Stimulated activated CD8-positive, alpha-beta memory T cell treated with anti-CD3 and anti-CD28 coated beads, Interleukin-7, amount 100 ng/mL, for 48 hours (primary cell): ENCODE data around the gene ACSS1.

Experiments
- DNase-seq, 2 donors: peaks; one replicate each; pipeline ENCODE4 v3.0.0-alpha.2; 2020; ENCODE audit warnings: low read depth in 1 of 2; ENCODE audit errors: extremely low read depth in 1 of 2

Gene ACSS1

GRCh38 chr20:24980291-24981053, 77.5 kb downstream of the ACSS1 start:
- DNase-seq = no peak

- DNase-seq = no peak
Measured at GRCh38 chr20:24979036-24979960, 78.6 kb downstream of the ACSS1 start.

GRCh38 chr20:24978513-24978912, 79.4 kb downstream of the ACSS1 start:
- no peak for DNase-seq

DNA sequence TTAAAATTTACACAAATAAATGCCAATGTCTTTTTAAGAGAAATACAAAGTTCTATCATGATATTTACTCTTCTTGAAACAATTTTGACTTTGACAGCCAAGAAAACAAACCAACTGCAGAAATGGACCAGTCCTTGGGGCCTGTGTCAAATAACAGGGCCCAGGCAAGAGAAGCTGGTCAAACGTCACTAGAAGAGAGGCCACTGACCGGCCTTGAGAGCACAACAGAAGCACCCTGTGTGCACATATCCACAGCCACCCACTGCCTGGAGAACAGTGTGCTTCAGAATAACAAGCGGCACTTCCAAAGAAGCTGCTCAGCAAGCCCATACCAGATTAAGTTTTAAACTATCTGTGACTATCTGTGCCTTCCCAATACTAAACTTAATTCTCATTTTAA, 80.1 kb downstream of the ACSS1 start:
- no peak for DNase-seq

GRCh38 chr20:24977336-24977735, 80.6 kb downstream of the ACSS1 start:
- no peak for DNase-seq

DNA sequence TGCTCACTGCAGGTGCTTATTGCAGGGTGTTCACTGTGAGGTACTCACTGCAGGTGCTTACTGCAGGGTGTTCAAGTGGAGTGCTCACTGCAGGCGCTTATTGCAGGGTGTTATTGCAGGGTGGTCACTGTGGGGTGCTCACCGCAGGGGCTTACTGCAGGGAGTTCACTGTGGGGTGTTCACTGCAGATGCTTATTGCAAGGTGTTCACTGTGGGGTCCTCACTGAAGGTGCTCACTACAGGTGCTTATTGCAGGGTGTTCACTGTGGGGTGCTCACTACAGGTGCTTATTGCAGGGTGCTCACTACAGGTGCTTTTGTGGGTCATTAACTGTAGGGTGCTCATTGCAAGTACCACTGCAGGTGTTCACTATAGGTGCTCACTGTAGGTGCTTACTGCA, 85.6 kb downstream of the ACSS1 start:
- no peak for DNase-seq

DNA sequence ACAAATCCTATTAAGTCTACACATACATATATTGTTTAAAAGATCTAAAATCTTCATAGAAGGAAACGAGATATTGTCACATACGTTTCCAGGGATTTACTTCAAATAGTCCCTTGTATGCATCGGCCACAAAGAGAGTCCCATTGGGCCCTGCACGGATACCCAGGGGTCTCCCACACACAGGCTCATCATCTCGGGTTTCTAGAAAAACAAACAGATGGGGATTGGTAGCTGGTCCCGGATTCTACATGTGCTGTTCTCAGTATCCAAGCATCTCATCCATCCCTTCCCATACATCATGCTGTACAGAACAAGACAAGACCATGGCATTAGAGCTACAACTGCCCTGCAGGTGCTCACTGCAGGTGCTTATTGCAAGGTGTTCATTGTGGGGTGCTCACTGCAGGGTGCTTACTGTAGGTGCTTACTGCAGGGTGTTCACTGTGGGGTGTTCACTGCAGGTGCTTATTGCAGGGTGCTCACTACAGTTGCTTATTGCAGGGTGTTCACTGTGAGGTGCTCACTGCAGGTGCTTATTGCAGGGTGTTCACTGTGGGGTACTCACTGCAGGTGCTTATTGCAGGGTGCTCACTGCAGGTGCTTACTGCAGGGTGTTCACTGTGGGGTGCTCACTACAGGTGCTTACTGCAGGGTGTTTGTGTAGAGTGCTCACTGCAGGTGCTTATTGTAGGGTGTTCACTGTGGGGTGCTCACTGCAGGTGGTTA, 86.4 kb downstream of the ACSS1 start:
- DNase-seq = no peak

DNA sequence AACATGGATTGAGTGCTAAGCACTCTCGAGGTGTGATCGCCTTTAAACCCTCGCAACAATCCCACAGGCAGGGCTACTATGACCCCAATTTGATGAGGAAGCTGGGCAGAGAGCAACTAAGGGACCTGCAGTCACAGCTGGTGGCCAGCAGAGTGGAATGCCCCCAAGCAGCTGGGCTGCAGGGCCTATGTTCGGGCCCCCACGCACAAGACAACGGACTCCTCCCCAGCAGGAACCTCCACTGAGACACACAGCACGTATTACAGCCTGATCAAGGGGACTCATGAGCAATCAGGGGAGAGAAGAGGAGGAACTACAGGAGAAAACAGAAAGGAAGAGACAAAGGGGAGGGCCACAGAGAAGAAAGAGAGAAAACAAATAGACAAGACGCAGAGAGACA, 87.2 kb downstream of the ACSS1 start:
- no peak for DNase-seq

DNA sequence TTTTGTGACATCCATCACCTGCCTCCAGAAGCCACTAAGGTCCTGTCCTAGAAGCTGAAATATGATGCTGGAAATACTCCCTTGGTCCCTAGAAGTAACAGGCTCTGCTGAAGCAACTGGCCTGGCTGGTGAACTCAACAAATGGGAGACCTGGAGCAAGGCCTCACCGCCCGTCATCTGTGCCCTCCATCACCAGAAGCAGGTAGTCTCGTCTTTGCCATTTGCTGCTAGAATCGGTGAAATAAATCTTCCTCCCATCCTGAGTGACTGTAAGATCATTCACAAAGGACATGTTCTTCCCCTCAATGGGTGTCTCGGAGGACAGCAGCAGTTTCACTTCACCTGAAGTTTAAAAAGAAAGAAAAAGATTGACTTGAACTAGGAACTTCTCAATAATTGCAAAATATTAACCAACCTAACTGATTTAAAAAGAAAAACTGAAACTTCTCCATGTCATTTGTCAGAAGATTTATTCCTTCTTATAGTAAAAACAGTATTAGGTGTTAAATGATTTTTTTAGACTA, 87.8 kb downstream of the ACSS1 start:
- DNase-seq = no peak

- no peak for DNase-seq
Measured at GRCh38 chr20:24969186-24970029, 88.5 kb downstream of the ACSS1 start.

GRCh38 chr20:24968278-24968800, 89.6 kb downstream of the ACSS1 start:
- DNase-seq = no peak

- no peak for DNase-seq
Measured at GRCh38 chr20:24966317-24967012, 91.5 kb downstream of the ACSS1 start.

GRCh38 chr20:24965065-24965919, 92.6 kb downstream of the ACSS1 start:
- no peak for DNase-seq

- no peak for DNase-seq
Measured at GRCh38 chr20:24964506-24964840, 93.5 kb downstream of the ACSS1 start.

- no peak for DNase-seq
Measured at GRCh38 chr20:24963672-24964505, 94.0 kb downstream of the ACSS1 start.

DNA sequence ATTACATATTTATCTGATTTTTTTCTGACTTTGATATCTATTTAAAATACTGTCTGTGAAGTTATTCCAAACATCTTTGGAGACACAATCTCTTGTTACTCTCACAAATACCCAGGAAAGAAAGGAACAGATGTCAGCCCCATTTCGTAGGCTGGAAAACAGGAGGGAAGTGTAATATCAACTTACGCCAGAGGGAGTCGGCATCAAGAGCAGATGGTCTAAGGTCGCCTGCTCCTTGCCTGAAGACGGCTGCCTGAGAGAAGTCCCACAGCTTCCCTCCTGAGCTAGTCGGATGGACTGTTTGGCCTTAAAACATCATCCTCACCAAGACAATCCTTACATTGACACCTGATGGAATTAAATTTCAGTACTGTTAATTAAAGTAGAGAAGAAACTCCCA, 95.4 kb downstream of the ACSS1 start:
- no peak for DNase-seq

- no peak for DNase-seq
Measured at GRCh38 chr20:24962182-24962492, 95.8 kb downstream of the ACSS1 start.
